Fibroblast of the aortic adventitia (primary cell): Measurements from ENCODE around the gene SLC4A5. TPM values are rescaled to one million over a fixed set of nuclear protein-coding genes. Genes with fewer than 3 reads are reported as not detected.

Experiments
- DNase-seq: peaks from one replicate; pipeline ENCODE4 v3.0.0-alpha.2; 2010; ENCODE audit warnings: low read depth
- H3K4me3 ChIP-seq: 2 replicates; pipeline ENCODE4 v1.5.1; 2011; ENCODE audit warnings: low read depth, mild to moderate bottlenecking, control low read depth, low read length, moderate library complexity
- total RNA-seq: library from RNA; depleted of rRNA; stranded (reverse); fragments of >200 nt; gene quantifications from 2 replicates; pipeline ENCODE4 v1.2.3, GENCODE V29; 2012; ENCODE audit warnings: low replicate concordance
- TF ChIP-seq, protein P1 (sequence below): IDR thresholded peaks from 2 replicates; pipeline ENCODE4 v1.5.1; 2011; ENCODE audit warnings: mild to moderate bottlenecking, low read length, control low read depth, inconsistent platforms; ENCODE audit not compliant: insufficient read depth

SLC4A5 gene
- total RNA-seq, 1 donor, result 0.45 TPM

DNA sequence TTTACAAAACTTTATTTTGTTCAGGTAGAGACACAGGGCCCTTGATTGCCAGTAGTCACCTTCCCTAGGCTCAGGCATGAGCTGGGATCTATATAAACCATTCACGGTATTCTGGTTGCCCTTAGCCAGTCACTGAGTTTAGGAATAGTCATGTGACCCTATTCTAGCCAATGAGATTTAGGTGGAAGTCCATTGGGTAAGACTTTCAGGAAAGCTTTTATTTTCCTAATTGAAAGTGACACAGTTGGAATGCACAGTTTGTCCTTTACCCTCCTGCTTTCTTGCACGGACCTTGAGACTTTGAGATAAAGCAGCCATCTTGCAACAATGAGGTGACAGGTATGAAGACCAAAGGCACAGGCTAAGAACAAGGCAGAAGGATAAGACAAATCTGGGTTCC lies 21.5 kb downstream of the SLC4A5 start:
- TF ChIP-seq, protein P1, sequence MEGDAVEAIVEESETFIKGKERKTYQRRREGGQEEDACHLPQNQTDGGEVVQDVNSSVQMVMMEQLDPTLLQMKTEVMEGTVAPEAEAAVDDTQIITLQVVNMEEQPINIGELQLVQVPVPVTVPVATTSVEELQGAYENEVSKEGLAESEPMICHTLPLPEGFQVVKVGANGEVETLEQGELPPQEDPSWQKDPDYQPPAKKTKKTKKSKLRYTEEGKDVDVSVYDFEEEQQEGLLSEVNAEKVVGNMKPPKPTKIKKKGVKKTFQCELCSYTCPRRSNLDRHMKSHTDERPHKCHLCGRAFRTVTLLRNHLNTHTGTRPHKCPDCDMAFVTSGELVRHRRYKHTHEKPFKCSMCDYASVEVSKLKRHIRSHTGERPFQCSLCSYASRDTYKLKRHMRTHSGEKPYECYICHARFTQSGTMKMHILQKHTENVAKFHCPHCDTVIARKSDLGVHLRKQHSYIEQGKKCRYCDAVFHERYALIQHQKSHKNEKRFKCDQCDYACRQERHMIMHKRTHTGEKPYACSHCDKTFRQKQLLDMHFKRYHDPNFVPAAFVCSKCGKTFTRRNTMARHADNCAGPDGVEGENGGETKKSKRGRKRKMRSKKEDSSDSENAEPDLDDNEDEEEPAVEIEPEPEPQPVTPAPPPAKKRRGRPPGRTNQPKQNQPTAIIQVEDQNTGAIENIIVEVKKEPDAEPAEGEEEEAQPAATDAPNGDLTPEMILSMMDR, result no peak
- H3K4me3 ChIP-seq, result no peak overlapping the region
- no peak for DNase-seq

DNA sequence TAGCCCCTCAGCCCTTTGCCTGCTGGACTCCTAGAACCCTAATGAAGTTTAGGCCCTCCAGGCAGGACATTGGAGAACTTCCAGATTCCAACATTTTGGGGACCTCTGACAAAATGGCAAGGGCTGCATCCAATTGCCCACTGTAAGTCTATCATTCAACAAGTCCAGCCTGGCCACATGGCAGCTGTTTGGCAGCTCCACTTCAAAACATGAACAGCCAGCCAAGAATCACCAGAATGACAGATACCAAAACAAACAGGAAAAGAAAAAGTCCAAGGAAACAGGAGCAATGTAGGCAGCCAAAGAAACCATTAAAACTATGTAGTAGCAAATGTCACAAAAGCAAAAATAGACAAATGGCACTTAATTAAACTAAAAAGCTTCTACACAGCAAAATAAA lies 25.5 kb downstream of the SLC4A5 start:
- TF ChIP-seq, protein P1, result no peak
- DNase-seq, result no peak
- H3K4me3 ChIP-seq, result no peak overlapping the region

DNA sequence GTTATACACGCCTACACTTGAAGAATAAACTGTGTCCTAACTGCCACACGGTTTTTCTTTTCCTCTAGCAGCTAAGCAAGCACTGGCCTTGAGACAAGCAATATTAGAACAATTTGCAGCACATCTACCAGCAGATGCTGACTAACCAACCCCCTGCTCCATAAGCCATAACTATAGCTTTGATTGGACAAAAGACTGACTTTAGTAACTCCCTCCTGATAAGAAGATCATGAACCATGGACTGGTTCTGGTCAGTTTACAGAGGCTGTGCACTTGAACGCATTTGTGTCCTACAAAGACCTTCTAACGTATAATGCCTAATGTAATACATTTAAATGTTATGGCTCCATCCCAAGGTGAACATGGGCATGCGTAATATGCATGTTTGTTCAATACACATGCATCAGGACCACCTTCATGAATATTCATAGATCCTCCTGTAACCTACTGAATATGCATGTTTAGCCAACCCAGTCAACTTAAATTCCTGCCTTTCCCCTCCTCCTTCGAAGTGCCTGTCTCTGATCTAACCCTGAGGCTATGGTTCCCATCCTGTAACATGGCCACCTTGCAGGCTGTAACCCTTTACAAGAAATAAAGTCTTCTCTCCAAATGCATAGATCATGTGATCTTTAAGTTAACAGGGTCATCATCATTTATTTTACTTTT lies 26.5 kb downstream of the SLC4A5 start:
- TF ChIP-seq, protein P1, result no peak
- no peak overlapping the region for H3K4me3 ChIP-seq
- DNase-seq, result no peak

DNA sequence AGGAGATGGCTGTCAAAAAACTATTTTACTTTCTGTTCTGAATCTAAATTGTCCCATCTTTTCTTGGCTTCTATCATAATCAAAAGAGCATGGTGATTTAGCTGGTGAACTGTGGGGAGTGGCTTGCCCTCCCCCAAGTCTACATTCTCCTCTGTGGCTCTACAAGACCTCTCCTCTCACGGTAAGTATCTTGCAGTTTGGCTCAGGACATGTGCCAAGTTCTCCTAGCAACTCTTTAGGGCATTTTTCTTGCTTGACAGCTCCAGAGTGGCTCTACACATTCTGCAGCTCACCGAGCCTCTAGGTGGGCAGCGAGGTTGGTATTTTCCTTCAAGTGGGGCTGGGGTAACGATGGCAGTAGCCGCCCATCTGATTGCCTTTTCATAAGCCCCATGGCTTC lies 29.1 kb downstream of the SLC4A5 start:
- DNase-seq, result no peak

DNA sequence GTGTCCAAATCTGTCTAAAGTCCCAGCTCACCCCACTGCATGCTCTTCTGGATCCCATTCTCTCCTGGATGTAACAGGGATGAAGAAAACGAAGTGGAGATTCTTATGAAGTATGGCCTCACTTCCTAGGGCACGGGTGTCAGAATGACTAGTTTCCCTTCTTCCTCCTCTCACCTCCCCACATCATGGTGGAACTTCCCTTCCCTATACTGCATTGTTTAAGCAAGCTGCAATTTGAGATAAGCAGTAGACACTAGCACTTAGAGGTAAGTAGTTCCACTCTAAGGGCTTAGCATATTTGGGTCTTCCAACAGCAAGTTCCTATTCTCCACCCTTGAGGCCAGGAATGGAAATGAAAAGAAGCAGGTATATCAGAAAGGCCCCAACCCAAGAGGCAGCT lies 29.7 kb downstream of the SLC4A5 start:
- TF ChIP-seq, protein P1, result no peak
- no peak for DNase-seq

More for the DNA sequence above, 29.1 kb downstream of the SLC4A5 start:
- no peak overlapping the region for H3K4me3 ChIP-seq
- TF ChIP-seq, protein P1, result no peak

DNA sequence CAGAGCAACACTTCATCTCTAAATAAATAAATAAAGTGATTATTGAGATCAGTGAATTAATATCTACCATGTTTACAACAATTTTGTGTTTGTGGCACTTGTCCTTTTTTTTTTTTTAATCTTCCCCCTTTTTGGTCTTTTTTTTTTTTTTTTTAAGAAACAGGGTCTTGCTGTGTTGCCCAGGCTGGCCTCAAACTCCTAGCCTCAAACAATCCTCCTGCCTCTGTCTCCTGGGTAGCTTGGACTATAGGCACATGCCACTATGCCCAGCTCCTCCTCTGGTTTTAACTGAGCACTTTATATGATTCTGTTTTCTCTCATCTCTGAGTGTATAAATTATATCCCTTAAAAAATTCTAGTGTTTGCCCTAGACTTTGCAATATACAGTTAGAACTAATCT lies 30.3 kb downstream of the SLC4A5 start:
- H3K4me3 ChIP-seq, result no peak overlapping the region
- TF ChIP-seq, protein P1, result no peak

More for the DNA sequence above, 29.7 kb downstream of the SLC4A5 start:
- no peak overlapping the region for H3K4me3 ChIP-seq

DNA sequence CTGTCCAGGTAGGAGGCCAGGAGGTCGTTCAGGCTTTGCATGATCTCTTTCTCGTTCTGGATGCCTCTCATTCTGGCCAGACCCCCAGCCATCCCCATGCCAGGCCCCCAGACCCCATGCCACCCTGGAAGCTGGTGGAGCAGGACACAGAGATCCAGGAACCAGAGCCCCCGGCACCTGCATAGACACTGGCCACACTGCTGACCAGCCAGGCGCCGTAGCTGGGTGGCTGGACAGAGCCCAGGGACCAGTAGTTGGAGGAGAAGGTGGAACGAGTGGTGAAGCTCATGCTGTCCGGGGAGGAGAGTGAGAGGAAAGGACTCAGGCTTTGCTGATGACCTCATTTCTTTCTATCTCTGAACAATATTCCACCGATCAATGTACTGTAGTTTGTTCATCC lies 35.5 kb downstream of the SLC4A5 start:
- no peak overlapping the region for H3K4me3 ChIP-seq
- DNase-seq, result no peak
- TF ChIP-seq, protein P1, result no peak

More for the DNA sequence above, 30.3 kb downstream of the SLC4A5 start:
- DNase-seq, result no peak
